Activated CD8-positive, alpha-beta T cell treated with anti-CD3 and anti-CD28 coated beads, Interleukin-2, amount 10 ng/mL, durations not matched to agents 7 days and 5 days (primary cell): ENCODE data around the gene ATE1. TPM values are rescaled to one million over a fixed set of nuclear protein-coding genes. Genes with fewer than 3 reads are reported as not detected.
A peak's percentile ranks its signal among the peaks of the same experiment; 100 is the strongest.

Experiments used
- ATAC-seq: fragments of 150-1000 bp; cut with Tn5 transposase; one replicate; pipeline ENCODE4 v1.10.0; 2021; ENCODE audit warnings: moderate library complexity
- CTCF ChIA-PET: fragments of 350-600 bp; sonication (Branson Sonifier 250); formaldehyde crosslinking; loops from one replicate; lab custom pipeline; 2021; ENCODE audit warnings: antibody characterized with exemption; lab: Charles Lee
- POLR2A ChIA-PET: fragments of 350-600 bp; sonication (Branson Sonifier 250); formaldehyde crosslinking; loops from one replicate; lab custom pipeline; 2021; ENCODE audit warnings: antibody characterized with exemption; lab: Charles Lee
- DNase-seq: peaks from one replicate; pipeline ENCODE4 v3.0.0-alpha.2; 2020
- H3K27ac Mint-ChIP-seq: one replicate; pipeline ENCODE4 v1.8.0; 2021; ENCODE audit warnings: mild to moderate bottlenecking, mixed read lengths
- H3K27me3 Mint-ChIP-seq: one replicate; pipeline ENCODE4 v1.8.0; 2021; ENCODE audit warnings: low read depth, mixed read lengths
- H3K36me3 Mint-ChIP-seq: one replicate; pipeline ENCODE4 v1.8.0; 2021; ENCODE audit warnings: low read depth, mixed read lengths
- H3K4me1 Mint-ChIP-seq: one replicate; pipeline ENCODE4 v1.8.0; 2021; ENCODE audit warnings: low read depth, mixed read lengths
- H3K4me3 Mint-ChIP-seq: one replicate; pipeline ENCODE4 v1.8.0; 2021; ENCODE audit warnings: mild to moderate bottlenecking, mixed read lengths
- H3K9me3 Mint-ChIP-seq: one replicate; pipeline ENCODE4 v1.8.0; 2022; ENCODE audit warnings: mixed read lengths; ENCODE audit not compliant: insufficient read depth
- total RNA-seq, 2 experiments: library from RNA; stranded (reverse); gene quantifications; one replicate each; pipeline ENCODE4 v1.2.3, GENCODE V29; 2021

ATE1 gene
- total RNA-seq, 2 experiments from 2014 or later, result 20.2 to 26.0 TPM

- ChIA-PET CTCF (interaction anchor here (1.2 to 4.1 kb wide), 7 partner anchors 13 to 951 kb away, joined by 3 to 18 read pairs (median 5); no protein-coding TSS in a partner anchor), POLR2A (no interaction called here)
- ATAC-seq, result no peak
- Mint-ChIP-seq H3K4me1 (peaks cover 3% of the 10 kb centered on the region), H3K27ac (no peak overlapping the region), H3K36me3 (peaks cover 14% of the 10 kb centered on the region), H3K27me3 (no peaks in the 10 kb centered on the region), H3K9me3 (no peaks in the 10 kb centered on the region), H3K4me3 (no peak overlapping the region)
- DNase-seq, result no peak
Measured at GRCh38 chr10:121899727-121900126, 28.1 kb downstream of the ATE1 start.

DNA sequence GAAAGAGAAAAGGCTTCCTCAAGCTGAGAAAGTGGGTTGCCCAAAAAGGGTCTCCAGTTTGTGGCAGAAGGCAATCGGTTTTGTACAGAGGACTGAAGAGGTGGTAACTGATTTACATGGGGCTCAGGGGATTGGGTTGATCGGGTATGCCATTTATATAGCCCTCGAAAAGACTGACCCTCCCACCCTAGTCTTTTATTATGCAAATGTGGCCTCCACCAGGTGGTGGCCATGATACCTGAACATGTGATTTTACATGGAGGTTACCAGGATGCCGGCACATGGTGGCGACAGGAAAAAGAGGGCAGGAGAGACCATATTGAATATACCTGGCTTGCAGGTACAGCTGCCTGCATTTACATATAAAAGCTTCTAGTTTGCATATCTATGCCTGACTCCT, 36.7 kb downstream of the ATE1 start:
- no peak overlapping the region for H3K27ac Mint-ChIP-seq
- no peak for ATAC-seq
- H3K4me3 Mint-ChIP-seq, result no peak overlapping the region
- H3K36me3 Mint-ChIP-seq, result peaks cover 5% of the 10 kb centered on the region
- CTCF ChIA-PET, result interaction anchor here (2.9 kb wide), 1 partner anchor 10 kb away, joined by 9 read pairs; no protein-coding TSS in a partner anchor
- no peaks in the 10 kb centered on the region for H3K9me3 Mint-ChIP-seq
- no peaks in the 10 kb centered on the region for H3K4me1 Mint-ChIP-seq
- POLR2A ChIA-PET, result no interaction called here
- no peaks in the 10 kb centered on the region for H3K27me3 Mint-ChIP-seq
- no peak for DNase-seq

- H3K4me3 Mint-ChIP-seq, result no peak overlapping the region
- ChIA-PET POLR2A (no interaction called here), CTCF (interaction anchor here (0.7 to 1.5 kb wide), 2 partner anchors 13 to 940 kb away, joined by 3 to 5 read pairs; no protein-coding TSS in a partner anchor)
- H3K36me3 Mint-ChIP-seq, result peaks cover 3% of the 10 kb centered on the region
- H3K27ac Mint-ChIP-seq, result no peak overlapping the region
- H3K27me3 Mint-ChIP-seq, result no peaks in the 10 kb centered on the region
- DNase-seq, result no peak
- no peak for ATAC-seq
- no peaks in the 10 kb centered on the region for H3K4me1 Mint-ChIP-seq
- no peaks in the 10 kb centered on the region for H3K9me3 Mint-ChIP-seq
Measured at GRCh38 chr10:121889212-121889611, 38.6 kb downstream of the ATE1 start.

- peak; percentile 69 for DNase-seq
- no peaks in the 10 kb centered on the region for H3K36me3 Mint-ChIP-seq
- ChIA-PET CTCF (interaction anchor here (0.8 to 3.4 kb wide), 9 partner anchors 8 to 938 kb away, joined by 3 to 50 read pairs (median 6); no protein-coding TSS in a partner anchor), POLR2A (no interaction called here)
- ATAC-seq, result peak; percentile 82
- no peaks in the 10 kb centered on the region for H3K9me3 Mint-ChIP-seq
- H3K4me1 Mint-ChIP-seq, result no peaks in the 10 kb centered on the region
- no peaks in the 10 kb centered on the region for H3K27me3 Mint-ChIP-seq
- H3K4me3 Mint-ChIP-seq, result no peak overlapping the region
- no peak overlapping the region for H3K27ac Mint-ChIP-seq
Measured at GRCh38 chr10:121886997-121887622, 40.7 kb downstream of the ATE1 start.

DNA sequence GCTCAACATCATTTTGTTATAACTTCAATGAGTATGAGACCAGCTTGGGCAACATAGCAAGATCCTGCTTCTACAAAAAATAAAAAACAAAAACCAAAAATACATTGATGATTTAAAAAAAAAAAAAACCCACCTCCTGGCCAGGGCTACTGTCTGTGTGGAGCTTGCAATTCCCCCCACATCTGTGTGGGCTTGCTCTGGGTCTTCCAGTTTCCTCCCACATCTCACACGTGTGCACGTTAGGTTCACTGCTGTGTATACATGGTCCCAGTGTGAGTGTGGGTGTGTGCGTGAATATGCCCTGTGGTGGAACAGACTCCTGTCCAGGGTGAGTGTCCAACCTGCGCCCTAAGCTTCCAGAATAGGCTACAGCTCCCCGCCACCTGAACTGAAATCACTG, 41.6 kb downstream of the ATE1 start:
- ChIA-PET CTCF (interaction anchor here (0.6 to 3.4 kb wide), 9 partner anchors 10 to 941 kb away, joined by 3 to 50 read pairs (median 6); no protein-coding TSS in a partner anchor), POLR2A (no interaction called here)
- DNase-seq (no peak), ATAC-seq (no peak)
- Mint-ChIP-seq H3K27me3 (no peaks in the 10 kb centered on the region), H3K27ac (no peak overlapping the region), H3K9me3 (no peaks in the 10 kb centered on the region), H3K36me3 (peaks cover 2% of the 10 kb centered on the region), H3K4me1 (no peaks in the 10 kb centered on the region), H3K4me3 (no peak overlapping the region)

DNA sequence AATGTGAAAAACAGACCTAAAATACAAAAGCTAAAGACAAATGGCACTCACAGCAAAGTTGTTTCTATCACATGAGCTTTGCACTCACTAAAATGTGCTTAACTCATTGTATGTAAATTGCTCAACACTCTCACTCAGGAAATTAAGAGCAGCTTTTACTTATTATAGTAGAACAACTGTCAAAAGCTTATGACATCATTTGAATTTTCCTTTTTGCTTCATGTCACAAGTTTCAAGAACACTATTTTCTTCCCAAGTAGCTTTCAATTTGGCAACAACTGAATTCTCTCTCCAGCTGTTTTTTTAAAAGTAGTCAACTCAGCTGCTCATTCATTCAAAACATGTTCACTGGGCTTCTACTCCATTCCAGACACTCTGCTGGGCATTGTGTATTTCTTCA, 46.9 kb downstream of the ATE1 start:
- H3K4me3 Mint-ChIP-seq, result no peak overlapping the region
- H3K36me3 Mint-ChIP-seq, result peaks cover 6% of the 10 kb centered on the region
- H3K4me1 Mint-ChIP-seq, result no peaks in the 10 kb centered on the region
- DNase-seq (no peak), ATAC-seq (no peak)
- ChIA-PET POLR2A (no interaction called here), CTCF (interaction anchor here (0.7 to 1.8 kb wide), 5 partner anchors 16 to 58 kb away, joined by 3 to 6 read pairs (median 5); no protein-coding TSS in a partner anchor)
- H3K27me3 Mint-ChIP-seq, result no peaks in the 10 kb centered on the region
- H3K27ac Mint-ChIP-seq, result no peak overlapping the region
- H3K9me3 Mint-ChIP-seq, result no peaks in the 10 kb centered on the region

- Mint-ChIP-seq H3K27ac (no peak overlapping the region), H3K4me1 (no peaks in the 10 kb centered on the region), H3K27me3 (no peaks in the 10 kb centered on the region), H3K4me3 (no peak overlapping the region), H3K9me3 (no peaks in the 10 kb centered on the region), H3K36me3 (peaks cover 6% of the 10 kb centered on the region)
- POLR2A ChIA-PET, result no interaction called here
- CTCF ChIA-PET, result interaction anchor here (1.2 kb wide), 1 partner anchor 8 kb away, joined by 5 read pairs; no protein-coding TSS in a partner anchor
- DNase-seq, result no peak
- ATAC-seq, result no peak
Measured at GRCh38 chr10:121879476-121879875, 48.4 kb downstream of the ATE1 start.

- H3K9me3 Mint-ChIP-seq, result no peaks in the 10 kb centered on the region
- H3K4me3 Mint-ChIP-seq, result no peak overlapping the region
- CTCF ChIA-PET, result interaction anchor here (0.8 kb wide), 1 partner anchor 13 kb away, joined by 3 read pairs; no protein-coding TSS in a partner anchor
- H3K27ac Mint-ChIP-seq, result no peak overlapping the region
- ATAC-seq (no peak), DNase-seq (no peak)
- no peaks in the 10 kb centered on the region for H3K27me3 Mint-ChIP-seq
- H3K36me3 Mint-ChIP-seq, result peaks cover 4% of the 10 kb centered on the region
- POLR2A ChIA-PET, result no interaction called here
- H3K4me1 Mint-ChIP-seq, result no peaks in the 10 kb centered on the region
Measured at GRCh38 chr10:121873236-121873635, 54.6 kb downstream of the ATE1 start.

- ChIA-PET POLR2A (no interaction called here), CTCF (no interaction called here)
- Mint-ChIP-seq H3K9me3 (no peaks in the 10 kb centered on the region), H3K4me3 (no peak overlapping the region), H3K27ac (no peak overlapping the region), H3K36me3 (peaks cover 1% of the 10 kb centered on the region), H3K4me1 (no peaks in the 10 kb centered on the region), H3K27me3 (no peaks in the 10 kb centered on the region)
- no peak for ATAC-seq
- no peak for DNase-seq
Measured at GRCh38 chr10:121870413-121870812, 57.4 kb downstream of the ATE1 start.

- ATAC-seq (no peak), DNase-seq (no peak)
- Mint-ChIP-seq H3K4me3 (no peak overlapping the region), H3K4me1 (peaks cover 2% of the 10 kb centered on the region), H3K27me3 (no peaks in the 10 kb centered on the region), H3K27ac (no peak overlapping the region), H3K36me3 (peaks cover 13% of the 10 kb centered on the region), H3K9me3 (peaks cover 4% of the 10 kb centered on the region)
- ChIA-PET CTCF (interaction anchor here (0.9 to 1.9 kb wide), 2 partner anchors 12 to 15 kb away, joined by 3 to 6 read pairs; no protein-coding TSS in a partner anchor), POLR2A (no interaction called here)
Measured at GRCh38 chr10:121865554-121865953, 62.3 kb downstream of the ATE1 start.

DNA sequence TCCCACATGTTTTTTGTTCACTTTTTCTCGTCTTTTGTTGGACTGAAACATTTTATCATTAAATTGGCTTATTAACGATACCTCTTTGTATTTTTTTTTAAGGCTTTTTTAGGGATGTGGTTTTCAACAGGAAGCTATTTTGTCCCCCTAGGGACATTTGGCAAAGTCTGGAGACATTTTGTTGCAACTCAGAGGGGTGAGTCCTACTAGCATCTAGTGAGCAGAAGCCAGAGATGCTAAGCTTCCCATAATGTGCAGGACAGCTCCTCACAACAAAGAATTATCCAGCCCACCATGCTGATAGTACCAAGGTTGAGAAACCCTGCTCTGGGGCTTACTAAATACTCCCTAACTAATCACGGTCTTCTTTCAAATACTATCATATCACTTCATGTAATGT, 63.2 kb downstream of the ATE1 start:
- ATAC-seq (no peak), DNase-seq (no peak)
- peaks cover 4% of the 10 kb centered on the region for H3K9me3 Mint-ChIP-seq
- CTCF ChIA-PET, result interaction anchor here (1.4 to 2.0 kb wide), 3 partner anchors 16 to 36 kb away, joined by 3 to 6 read pairs (median 6); no protein-coding TSS in a partner anchor
- POLR2A ChIA-PET, result no interaction called here
- no peak overlapping the region for H3K4me3 Mint-ChIP-seq
- peaks cover 11% of the 10 kb centered on the region for H3K36me3 Mint-ChIP-seq
- H3K4me1 Mint-ChIP-seq, result peaks cover 2% of the 10 kb centered on the region
- H3K27me3 Mint-ChIP-seq, result no peaks in the 10 kb centered on the region
- no peak overlapping the region for H3K27ac Mint-ChIP-seq

GRCh38 chr10:121864168-121864567, 63.7 kb downstream of the ATE1 start:
- ATAC-seq, result no peak
- POLR2A ChIA-PET, result no interaction called here
- Mint-ChIP-seq H3K27ac (no peak overlapping the region), H3K9me3 (peaks cover 4% of the 10 kb centered on the region), H3K4me1 (peaks cover 2% of the 10 kb centered on the region), H3K4me3 (no peak overlapping the region), H3K27me3 (no peaks in the 10 kb centered on the region), H3K36me3 (peaks cover 11% of the 10 kb centered on the region)
- CTCF ChIA-PET, result interaction anchor here (1.4 to 2.0 kb wide), 3 partner anchors 17 to 37 kb away, joined by 3 to 6 read pairs (median 6); no protein-coding TSS in a partner anchor
- DNase-seq, result no peak
